Ovary (tissue), 9 donors: ENCODE measurements around the gene MTFR1L. TPM values are rescaled to one million over a fixed set of nuclear protein-coding genes. Genes with fewer than 3 reads are reported as not detected.
A peak's percentile ranks its signal among the peaks of the same experiment; 100 is the strongest.

Experiments
- DNase-seq, 5 donors: peaks; one replicate each; pipeline ENCODE4 v3.0.0-alpha.2; 2019 to 2020
- H3K27ac ChIP-seq, 2 donors: fragments of 200-600 bp; one replicate each; pipeline versions ENCODE4 v1.5.1 to v1.8.0; 2019 to 2022
- H3K27me3 ChIP-seq: fragments of 200-600 bp; one replicate; pipeline ENCODE4 v1.8.0; 2022
- H3K36me3 ChIP-seq: fragments of 200-600 bp; sonication (generic); one replicate; pipeline ENCODE4 v1.5.1; 2019
- H3K4me1 ChIP-seq: one replicate; pipeline ENCODE4 v1.8.1; 2013; ENCODE audit warnings: mild to moderate bottlenecking, moderate library complexity; ENCODE audit not compliant: insufficient read depth
- H3K4me3 ChIP-seq: fragments of 200-600 bp; sonication (generic); one replicate; pipeline ENCODE4 v1.5.1; 2017
- H3K9me3 ChIP-seq, 2 donors: fragments of 200-600 bp in 1 of 2; sonication (generic) in 1 of 2; one replicate each; pipeline versions ENCODE4 v1.5.1 to v1.8.1; 2013 to 2019; ENCODE audit warnings: mild to moderate bottlenecking in 1 of 2, moderate library complexity in 1 of 2
- CTCF ChIP-seq, 3 donors: fragments of 450-650 bp in 2 of 3; fragments of 200-600 bp in 1 of 3; IDR thresholded peaks; one replicate each; pipeline versions ENCODE4 v1.5.1 to v1.8.0; 2016 to 2022; ENCODE audit warnings: antibody characterized with exemption in 3 of 3, mild to moderate bottlenecking in 1 of 3
- EP300 ChIP-seq: sonication (generic); formaldehyde crosslinking; IDR thresholded peaks from one replicate; pipeline ENCODE4 v1.6.1; 2017; ENCODE audit warnings: antibody characterized with exemption
- POLR2A ChIP-seq: fragments of 450-650 bp; IDR thresholded peaks from one replicate; pipeline ENCODE4 v1.6.1; 2017; ENCODE audit warnings: antibody characterized with exemption, mild to moderate bottlenecking, moderate library complexity
- WGBS, 3 donors: extraction: QIAGEN DNeasy Blood & Tissue Kit in 1 of 3; methylation state at CpG; one replicate each; pipeline versions ENCODE4 v1.1.5 to v1.1.7; 2013 to 2017; 5-methylcytosine and 5-hydroxymethylcytosine counted together
- intact Hi-C, 4 donors: fragments of 100-400 bp; cut with DNase I; formaldehyde crosslinking; loops; one replicate each; pipeline versions ENCODE4 v1.11.0 to v1.15.1; 2022 to 2023
- polyA plus RNA-seq, 2 donors: library from polyadenylated mRNA; stranded (reverse); fragments of 200-250 nt in 1 of 2; fragments of 350-450 nt in 1 of 2; fragmentation: Illumina TruSeq in 1 of 2; extraction: RNeasy Lipid Tissue Mini Kit (QIAGEN cat#74804) in 1 of 2; gene quantifications; one replicate each; pipeline ENCODE4 v1.2.3, GENCODE V29; 2013 to 2014
- total RNA-seq, 7 donors: library from RNA; depleted of rRNA in 2 of 7; stranded (reverse); fragments of >200 nt in 2 of 7; fragmentation: NEBNext Ultra II Directional in 3 of 7; extraction: Animal tissue kit (Norgen Biotek cat#: 25700) in 3 of 7; gene quantifications; one replicate each; pipeline versions ENCODE4 v1.1.0 to v1.2.4, GENCODE V29; 2016 to 2023
- donor health status: DM: no; HTN: no; CAD: no; lungs with moderate emphysema.
- donor health status: DM: no; HTN: no; CAD: no.
- donor health status: Bipolar disorder and iron deficiency.
- donor health status: DM: yes; HTN: yes; CAD: no.
- donor health status: DM: no; HTN: no; CAD: no.
- donor health status: DM: yes; HTN: yes; CAD: no.

MTFR1L gene
- total and polyA plus RNA-seq, 9 donors, result 55.5 to 113 (median 97.1) TPM

DNA sequence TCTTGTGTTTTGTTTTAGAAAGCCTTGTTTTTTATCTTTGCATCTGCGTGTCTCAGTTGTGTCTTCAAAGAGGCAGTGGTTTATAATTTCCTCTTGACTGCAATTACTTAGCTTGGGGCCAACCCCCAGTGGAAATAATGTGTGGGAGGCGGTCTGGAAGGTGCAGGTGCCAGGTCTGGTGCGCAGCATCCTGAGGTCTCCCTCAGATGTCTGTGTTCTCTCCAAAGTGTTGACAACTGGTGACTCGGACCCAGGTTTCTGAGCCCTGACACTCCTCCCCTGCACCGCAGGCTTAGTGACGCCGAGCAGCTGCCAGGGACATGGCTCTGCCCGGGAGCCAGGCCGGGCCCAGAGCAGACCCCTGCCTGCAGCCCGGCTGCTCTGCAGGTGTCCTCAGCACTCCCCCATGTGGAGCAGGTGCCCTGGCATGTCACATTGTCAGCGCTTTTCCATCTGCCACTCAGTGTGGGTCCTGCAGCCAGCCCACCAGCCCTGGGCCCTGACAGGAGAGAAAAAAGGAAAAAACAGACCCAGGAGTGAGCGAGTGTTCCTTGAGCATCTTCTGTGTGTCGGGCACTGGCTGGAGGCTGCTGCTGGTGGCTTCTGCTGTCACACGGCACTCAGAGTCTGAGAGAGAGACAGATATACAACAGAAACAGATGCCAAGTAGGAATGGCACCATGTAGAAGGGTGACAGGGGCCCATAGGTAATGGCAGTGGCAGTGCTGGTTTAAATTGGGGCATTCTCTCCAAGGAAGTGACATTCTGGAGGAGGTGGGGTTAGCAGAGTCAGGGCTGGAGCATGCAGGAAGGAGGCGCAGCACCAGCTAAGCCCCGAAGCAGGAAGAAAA lies 44.6 kb upstream of the MTFR1L start:
- 78 to 80% (median 79%) methylated on average over 16 of the region's 16 CpGs for WGBS, 3 donors
- TF ChIP-seq EP300, result no peak
- TF ChIP-seq CTCF (IDR thresholded peaks at IDR 0.05), result no peak
- TF ChIP-seq POLR2A, result no peak
- no peak for DNase-seq
- no peaks in the 10 kb centered on the region for H3K36me3 ChIP-seq
- no peaks in the 10 kb centered on the region for H3K9me3 ChIP-seq
- H3K4me3 ChIP-seq, result no peak overlapping the region
- H3K27me3 ChIP-seq, result no peaks in the 10 kb centered on the region
- no peak overlapping the region for H3K27ac ChIP-seq
- H3K4me1 ChIP-seq, result peaks cover 2% of the 10 kb centered on the region
- intact Hi-C loops, result no loop called here

DNA sequence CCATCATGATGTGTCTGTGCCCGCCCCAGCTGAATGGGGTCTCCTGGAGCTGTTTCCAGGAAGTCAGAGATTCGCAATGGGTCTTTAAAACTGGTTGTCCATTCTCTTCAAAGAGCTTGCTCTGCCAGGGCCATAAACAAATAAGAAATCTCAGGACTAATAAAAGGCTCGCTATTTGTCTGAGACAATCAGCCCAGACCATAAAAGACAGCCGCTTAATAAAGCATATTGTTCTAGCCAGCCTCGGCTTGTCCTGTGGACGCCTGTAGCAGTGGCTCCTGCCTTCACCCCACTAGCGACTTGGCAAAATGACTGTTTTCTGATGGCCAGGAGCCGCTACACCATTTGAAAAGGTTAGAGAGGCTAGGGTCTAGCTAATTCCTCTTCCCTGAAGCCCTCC lies 40.4 kb upstream of the MTFR1L start:
- no peaks in the 10 kb centered on the region for H3K36me3 ChIP-seq
- peaks cover 5% of the 10 kb centered on the region for H3K4me1 ChIP-seq
- H3K4me3 ChIP-seq, result no peak overlapping the region
- H3K27me3 ChIP-seq, result no peaks in the 10 kb centered on the region
- intact Hi-C loops, result no loop called here
- TF ChIP-seq POLR2A (no peak), CTCF (IDR thresholded peaks at IDR 0.05) (no peak), EP300 (no peak)
- 93 to 99% (median 98%) methylated on average over 8 of the region's 8 CpGs for WGBS, 3 donors
- no peaks in the 10 kb centered on the region for H3K9me3 ChIP-seq
- no peak overlapping the region for H3K27ac ChIP-seq
- DNase-seq, result no peak

DNA sequence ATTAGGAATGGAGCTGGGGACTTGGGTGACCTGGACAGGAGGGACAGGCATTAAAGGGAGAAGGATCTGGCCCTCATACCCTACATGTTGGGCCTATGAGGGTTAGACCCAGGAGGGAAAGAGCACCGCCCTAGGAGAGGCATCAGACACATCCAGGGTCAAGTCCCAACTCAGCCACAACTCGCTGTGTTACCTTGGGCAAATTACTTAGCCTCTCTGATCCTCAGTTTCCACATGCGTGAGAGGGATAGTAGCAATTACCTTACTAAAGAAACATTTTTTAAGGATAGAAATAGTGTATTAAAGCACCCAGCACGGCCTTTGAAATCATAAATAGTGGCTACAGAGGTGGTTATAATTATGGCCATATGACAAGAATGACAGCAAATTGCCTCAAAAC lies 39.9 kb upstream of the MTFR1L start:
- Histone ChIP-seq H3K4me1 (peaks cover 5% of the 10 kb centered on the region), H3K27me3 (no peaks in the 10 kb centered on the region), H3K4me3 (no peak overlapping the region), H3K36me3 (no peaks in the 10 kb centered on the region), H3K27ac (peak overlapping the region in 1 of 2 donors; percentile 19), H3K9me3 (no peaks in the 10 kb centered on the region)
- TF ChIP-seq EP300 (no peak), POLR2A (no peak), CTCF (IDR thresholded peaks at IDR 0.05) (no peak)
- 91 to 94% (median 92%) methylated on average over 4 of the region's 4 CpGs for WGBS, 3 donors
- no peak for DNase-seq
- intact Hi-C loops, result no loop called here

DNA sequence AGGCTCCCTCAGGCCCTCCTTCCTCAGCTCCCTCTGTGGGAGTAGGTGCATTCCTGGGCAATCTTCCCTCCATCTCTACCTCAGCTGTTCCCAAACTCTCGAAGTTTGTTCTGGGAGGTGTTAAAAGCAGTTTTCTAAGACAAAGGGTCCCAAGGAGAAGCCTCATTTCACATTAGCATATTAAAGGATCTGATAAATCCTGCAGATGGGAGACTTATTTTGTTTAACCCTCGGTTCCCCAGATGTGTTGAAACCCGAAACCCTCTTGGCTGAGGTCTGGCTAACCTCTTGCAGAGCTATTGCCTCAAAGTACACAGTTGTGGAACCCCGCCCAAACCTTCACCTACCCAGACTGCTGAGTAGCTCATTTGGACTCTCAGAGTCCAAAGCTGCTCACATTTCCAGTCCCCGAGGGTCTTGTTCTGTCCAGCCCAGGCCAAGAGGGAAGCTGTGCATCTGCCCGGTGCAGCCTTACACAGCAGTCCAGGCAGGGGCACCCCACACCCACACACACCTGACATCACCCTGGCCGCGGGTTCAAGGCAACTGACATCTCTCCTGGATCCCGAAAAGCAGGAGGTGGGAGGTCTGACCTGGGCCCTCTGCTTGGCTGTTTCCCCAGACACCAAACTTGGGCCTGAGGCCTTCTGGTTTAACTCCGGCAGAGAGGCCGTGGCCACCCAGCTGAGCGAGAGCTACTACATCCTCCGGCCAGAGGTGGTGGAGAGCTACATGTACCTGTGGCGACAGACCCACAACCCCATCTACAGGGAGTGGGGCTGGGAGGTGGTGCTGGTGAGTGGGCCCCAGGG lies 39.2 kb upstream of the MTFR1L start:
- H3K27me3 ChIP-seq, result no peaks in the 10 kb centered on the region
- H3K9me3 ChIP-seq, result no peaks in the 10 kb centered on the region
- WGBS, 3 donors, result 38 to 49% (median 42%) methylated on average over 14 of the region's 14 CpGs
- peaks cover 5% of the 10 kb centered on the region for H3K4me1 ChIP-seq
- intact Hi-C loops, result no loop called here
- DNase-seq, result peak in 4 of 5 donors; percentile 55 to 67 (median 60)
- H3K4me3 ChIP-seq, result no peak overlapping the region
- H3K27ac ChIP-seq, result peak overlapping the region in 1 of 2 donors; percentile 19
- no peak for TF ChIP-seq POLR2A
- no peak for TF ChIP-seq EP300
- no peak for TF ChIP-seq CTCF (IDR thresholded peaks at IDR 0.05)
- H3K36me3 ChIP-seq, result no peaks in the 10 kb centered on the region
